ENCODE results near the gene XYLT1.

Gene XYLT1

GRCh38 chr16:17296431-17296830, 174.3 kb downstream of the XYLT1 start:
- no peak for DNase-seq (ENCODE audit: low spot score in 2 of 2)
- no peaks in the 10 kb centered on the region for H3K9me3 Mint-ChIP-seq
- no peak overlapping the region for H3K4me3 Mint-ChIP-seq

GRCh38 chr16:17295948-17296347, 174.8 kb downstream of the XYLT1 start:
- Mint-ChIP-seq H3K4me1 (peaks cover 18% of the 10 kb centered on the region), H3K36me3 (peaks cover 7% of the 10 kb centered on the region), H3K4me3 (no peak overlapping the region), H3K27me3 (no peaks in the 10 kb centered on the region), H3K9me3 (no peaks in the 10 kb centered on the region), H3K27ac (no peak overlapping the region)
- DNase-seq (ENCODE audit: low spot score in 2 of 2) (no peak), ATAC-seq (ENCODE audit: low read depth) (no peak)

More at GRCh38 chr16:17296431-17296830, 174.3 kb downstream of the XYLT1 start:
- ATAC-seq (ENCODE audit: low read depth), result no peak
- no peaks in the 10 kb centered on the region for H3K27me3 Mint-ChIP-seq
- H3K4me1 Mint-ChIP-seq, result peaks cover 18% of the 10 kb centered on the region
- peaks cover 7% of the 10 kb centered on the region for H3K36me3 Mint-ChIP-seq
- no peak overlapping the region for H3K27ac Mint-ChIP-seq

- H3K9me3 Mint-ChIP-seq, result no peaks in the 10 kb centered on the region
- H3K27ac Mint-ChIP-seq, result no peak overlapping the region
- DNase-seq (ENCODE audit: low spot score in 2 of 2) (no peak), ATAC-seq (ENCODE audit: low read depth) (no peak)
- H3K4me3 Mint-ChIP-seq, result no peak overlapping the region
- peaks cover 12% of the 10 kb centered on the region for H3K4me1 Mint-ChIP-seq
- no peaks in the 10 kb centered on the region for H3K27me3 Mint-ChIP-seq
- peaks cover 7% of the 10 kb centered on the region for H3K36me3 Mint-ChIP-seq
These were observed 175.9 kb downstream of the XYLT1 start for GRCh38 chr16:17294856-17295255.

GRCh38 chr16:17293813-17294558, 176.8 kb downstream of the XYLT1 start:
- no peak overlapping the region for H3K27ac Mint-ChIP-seq

GRCh38 chr16:17291289-17291688, 179.5 kb downstream of the XYLT1 start:
- no peaks in the 10 kb centered on the region for H3K27me3 Mint-ChIP-seq
- peaks cover 16% of the 10 kb centered on the region for H3K4me1 Mint-ChIP-seq
- DNase-seq (ENCODE audit: low spot score in 2 of 2) (no peak), ATAC-seq (ENCODE audit: low read depth) (no peak)
- H3K36me3 Mint-ChIP-seq, result peaks cover 9% of the 10 kb centered on the region
- no peak overlapping the region for H3K27ac Mint-ChIP-seq
- peaks cover 2% of the 10 kb centered on the region for H3K9me3 Mint-ChIP-seq
- no peak overlapping the region for H3K4me3 Mint-ChIP-seq

More at GRCh38 chr16:17293813-17294558, 176.8 kb downstream of the XYLT1 start:
- DNase-seq (ENCODE audit: low spot score in 2 of 2) (no peak), ATAC-seq (ENCODE audit: low read depth) (no peak)
- H3K36me3 Mint-ChIP-seq, result peaks cover 9% of the 10 kb centered on the region
- H3K4me3 Mint-ChIP-seq, result no peak overlapping the region
- H3K9me3 Mint-ChIP-seq, result peaks cover 2% of the 10 kb centered on the region
- peaks cover 12% of the 10 kb centered on the region for H3K4me1 Mint-ChIP-seq
- H3K27me3 Mint-ChIP-seq, result no peaks in the 10 kb centered on the region

GRCh38 chr16:17289674-17290635, 180.8 kb downstream of the XYLT1 start:
- ATAC-seq (ENCODE audit: low read depth), result no peak
- Mint-ChIP-seq H3K27ac (no peak overlapping the region), H3K27me3 (no peaks in the 10 kb centered on the region), H3K36me3 (peaks cover 9% of the 10 kb centered on the region), H3K9me3 (peaks cover 2% of the 10 kb centered on the region), H3K4me3 (no peak overlapping the region), H3K4me1 (peaks cover 19% of the 10 kb centered on the region)
- DNase-seq (ENCODE audit: low spot score in 2 of 2), result no peak

- Mint-ChIP-seq H3K4me1 (peaks cover 21% of the 10 kb centered on the region), H3K9me3 (peaks cover 2% of the 10 kb centered on the region), H3K4me3 (no peak overlapping the region), H3K27me3 (no peaks in the 10 kb centered on the region), H3K36me3 (peaks cover 9% of the 10 kb centered on the region), H3K27ac (no peak overlapping the region)
- ATAC-seq (ENCODE audit: low read depth) (no peak), DNase-seq (ENCODE audit: low spot score in 2 of 2) (no peak)
These were observed 181.7 kb downstream of the XYLT1 start for GRCh38 chr16:17289050-17289449.

GRCh38 chr16:17287166-17287800, 183.5 kb downstream of the XYLT1 start:
- H3K9me3 Mint-ChIP-seq, result peaks cover 2% of the 10 kb centered on the region
- no peak overlapping the region for H3K27ac Mint-ChIP-seq
- ATAC-seq (ENCODE audit: low read depth), result no peak
- peaks cover 31% of the 10 kb centered on the region for H3K4me1 Mint-ChIP-seq
- peaks cover 7% of the 10 kb centered on the region for H3K36me3 Mint-ChIP-seq
- no peak for DNase-seq (ENCODE audit: low spot score in 2 of 2)
- H3K4me3 Mint-ChIP-seq, result no peak overlapping the region
- H3K27me3 Mint-ChIP-seq, result no peaks in the 10 kb centered on the region

- Mint-ChIP-seq H3K27me3 (no peaks in the 10 kb centered on the region), H3K4me1 (peaks cover 36% of the 10 kb centered on the region), H3K36me3 (peaks cover 3% of the 10 kb centered on the region), H3K27ac (no peak overlapping the region), H3K9me3 (peaks cover 2% of the 10 kb centered on the region), H3K4me3 (no peak overlapping the region)
- ATAC-seq (ENCODE audit: low read depth), result no peak
- DNase-seq (ENCODE audit: low spot score in 2 of 2), result no peak
These were observed 184.3 kb downstream of the XYLT1 start for GRCh38 chr16:17286443-17286842.

- DNase-seq (ENCODE audit: low spot score in 2 of 2) (no peak), ATAC-seq (ENCODE audit: low read depth) (no peak)
- Mint-ChIP-seq H3K9me3 (no peaks in the 10 kb centered on the region), H3K27me3 (no peaks in the 10 kb centered on the region), H3K4me1 (peaks cover 51% of the 10 kb centered on the region), H3K4me3 (no peak overlapping the region), H3K27ac (no peak overlapping the region), H3K36me3 (no peaks in the 10 kb centered on the region)
These were observed 187.7 kb downstream of the XYLT1 start for GRCh38 chr16:17283016-17283415.

- Mint-ChIP-seq H3K4me1 (peaks cover 56% of the 10 kb centered on the region), H3K36me3 (no peaks in the 10 kb centered on the region), H3K27me3 (no peaks in the 10 kb centered on the region), H3K9me3 (no peaks in the 10 kb centered on the region), H3K27ac (no peak overlapping the region), H3K4me3 (peak overlapping the region; percentile 41)
- DNase-seq (ENCODE audit: low spot score in 2 of 2) (no peak), ATAC-seq (ENCODE audit: low read depth) (peak; percentile 20)
These were observed 188.5 kb downstream of the XYLT1 start for GRCh38 chr16:17282247-17282646.

GRCh38 chr16:17281052-17281451, 189.7 kb downstream of the XYLT1 start:
- DNase-seq (ENCODE audit: low spot score in 2 of 2) (no peak), ATAC-seq (ENCODE audit: low read depth) (no peak)
- Mint-ChIP-seq H3K4me1 (peaks cover 51% of the 10 kb centered on the region), H3K27ac (no peak overlapping the region), H3K27me3 (no peaks in the 10 kb centered on the region), H3K4me3 (no peak overlapping the region), H3K9me3 (no peaks in the 10 kb centered on the region), H3K36me3 (no peaks in the 10 kb centered on the region)

- DNase-seq (ENCODE audit: low spot score in 2 of 2) (no peak), ATAC-seq (ENCODE audit: low read depth) (no peak)
- Mint-ChIP-seq H3K27ac (no peak overlapping the region), H3K9me3 (no peaks in the 10 kb centered on the region), H3K4me3 (no peak overlapping the region), H3K4me1 (peaks cover 49% of the 10 kb centered on the region), H3K36me3 (no peaks in the 10 kb centered on the region), H3K27me3 (no peaks in the 10 kb centered on the region)
These were observed 191.8 kb downstream of the XYLT1 start for GRCh38 chr16:17278988-17279387.

GRCh38 chr16:17277981-17278381, 192.8 kb downstream of the XYLT1 start:
- peak overlapping the region; percentile 11 for H3K4me3 Mint-ChIP-seq
- no peaks in the 10 kb centered on the region for H3K36me3 Mint-ChIP-seq
- no peaks in the 10 kb centered on the region for H3K27me3 Mint-ChIP-seq
- ATAC-seq (ENCODE audit: low read depth) (peak; percentile 79), DNase-seq (ENCODE audit: low spot score in 2 of 2) (peak; percentile 23 to 37)
- H3K27ac Mint-ChIP-seq, result peak overlapping the region; percentile 28
- H3K4me1 Mint-ChIP-seq, result peaks cover 42% of the 10 kb centered on the region
- no peaks in the 10 kb centered on the region for H3K9me3 Mint-ChIP-seq
